SK-N-SH (cell line): ENCODE data around the gene CEP57L1.

ENCODE experiments used
- FOSL2 ChIP-seq: IDR thresholded peaks from 2 replicates; pipeline ENCODE4 v1.4.0; 2012; ENCODE audit warnings: low read depth, mild to moderate bottlenecking, moderate library complexity, borderline replicate concordance
- FOXM1 ChIP-seq: IDR thresholded peaks from 2 replicates; pipeline ENCODE4 v1.4.0; 2012; ENCODE audit warnings: low read depth, mild to moderate bottlenecking
- RAD21 ChIP-seq: IDR thresholded peaks from 2 replicates; pipeline ENCODE4 v1.6.1; 2012; ENCODE audit warnings: mild to moderate bottlenecking, low read length
- TF ChIP-seq, protein P1 (sequence below): fragments of 200-600 bp; sonication (generic); IDR thresholded peaks from 2 replicates; pipeline ENCODE4 v1.6.1; 2017; ENCODE audit warnings: antibody characterized with exemption, mild to moderate bottlenecking, moderate library complexity

DNA sequence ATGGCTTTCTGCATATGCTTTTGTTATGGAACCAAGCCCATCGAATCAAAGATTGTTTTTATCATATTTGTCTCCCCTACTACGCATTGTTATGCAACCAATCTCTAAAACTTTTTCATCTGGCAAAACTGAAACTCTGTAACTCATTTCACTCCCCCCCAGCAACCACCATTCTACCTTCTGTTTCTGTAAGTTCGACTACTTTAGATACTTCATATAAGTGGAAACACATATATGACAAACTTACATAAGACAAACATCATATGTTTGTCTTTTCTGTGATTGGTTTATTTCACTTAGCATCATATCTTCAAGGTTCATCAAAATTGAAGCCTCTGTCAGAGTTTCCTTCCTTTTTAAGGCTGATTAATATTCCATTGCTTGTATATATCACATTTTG is 34.8 kb downstream of the CEP57L1 start:
- TF ChIP-seq, protein P1, sequence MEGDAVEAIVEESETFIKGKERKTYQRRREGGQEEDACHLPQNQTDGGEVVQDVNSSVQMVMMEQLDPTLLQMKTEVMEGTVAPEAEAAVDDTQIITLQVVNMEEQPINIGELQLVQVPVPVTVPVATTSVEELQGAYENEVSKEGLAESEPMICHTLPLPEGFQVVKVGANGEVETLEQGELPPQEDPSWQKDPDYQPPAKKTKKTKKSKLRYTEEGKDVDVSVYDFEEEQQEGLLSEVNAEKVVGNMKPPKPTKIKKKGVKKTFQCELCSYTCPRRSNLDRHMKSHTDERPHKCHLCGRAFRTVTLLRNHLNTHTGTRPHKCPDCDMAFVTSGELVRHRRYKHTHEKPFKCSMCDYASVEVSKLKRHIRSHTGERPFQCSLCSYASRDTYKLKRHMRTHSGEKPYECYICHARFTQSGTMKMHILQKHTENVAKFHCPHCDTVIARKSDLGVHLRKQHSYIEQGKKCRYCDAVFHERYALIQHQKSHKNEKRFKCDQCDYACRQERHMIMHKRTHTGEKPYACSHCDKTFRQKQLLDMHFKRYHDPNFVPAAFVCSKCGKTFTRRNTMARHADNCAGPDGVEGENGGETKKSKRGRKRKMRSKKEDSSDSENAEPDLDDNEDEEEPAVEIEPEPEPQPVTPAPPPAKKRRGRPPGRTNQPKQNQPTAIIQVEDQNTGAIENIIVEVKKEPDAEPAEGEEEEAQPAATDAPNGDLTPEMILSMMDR: no peak
- TF ChIP-seq FOSL2: no peak
- TF ChIP-seq RAD21: no peak
- TF ChIP-seq FOXM1: no peak
